RWPE2 (cell line): ENCODE measurements around the gene NOL4.
A peak's percentile ranks its signal among the peaks of the same experiment; 100 is the strongest.

Experiments used
- ATAC-seq: fragments of 200-7000 bp; cut with Tn5 transposase; 3 replicates; pipeline ENCODE4 v1.9.1; 2021; ENCODE audit warnings: low read depth
- DNase-seq: peaks from one replicate; pipeline ENCODE4 v3.0.0-alpha.2; 2020; ENCODE audit warnings: low spot score
- H3K27ac ChIP-seq: fragments of 450-650 bp; 2 replicates; pipeline ENCODE4 v1.5.1; 2017; ENCODE audit warnings: mild to moderate bottlenecking; ENCODE audit not compliant: poor library complexity, severe bottlenecking
- H3K27me3 ChIP-seq: fragments of 250-450 bp; sonication (Bioruptor Pico); 2 replicates; pipeline ENCODE4 v1.5.1; 2021; ENCODE audit warnings: mild to moderate bottlenecking, moderate library complexity; ENCODE audit not compliant: insufficient read depth, poor library complexity, severe bottlenecking
- H3K36me3 ChIP-seq: fragments of 250-450 bp; sonication (Bioruptor Pico); 2 replicates; pipeline ENCODE4 v1.5.1; 2020; ENCODE audit warnings: low read depth, mild to moderate bottlenecking, moderate library complexity
- H3K4me1 ChIP-seq: fragments of 250-450 bp; sonication (Bioruptor Pico); 2 replicates; pipeline ENCODE4 v1.5.1; 2021; ENCODE audit warnings: mild to moderate bottlenecking, moderate library complexity; ENCODE audit not compliant: insufficient read depth, poor library complexity, severe bottlenecking
- H3K4me3 ChIP-seq: fragments of 250-450 bp; sonication (Bioruptor Pico); 2 replicates; pipeline ENCODE4 v1.5.1; 2021; ENCODE audit warnings: mild to moderate bottlenecking, moderate library complexity; ENCODE audit not compliant: severe bottlenecking
- H3K9me3 ChIP-seq: fragments of 250-450 bp; sonication (Bioruptor Pico); 2 replicates; pipeline ENCODE4 v1.5.1; 2021; ENCODE audit warnings: mild to moderate bottlenecking, moderate library complexity; ENCODE audit not compliant: severe bottlenecking
- TF ChIP-seq, protein P1 (sequence below): fragments of 450-650 bp; IDR thresholded peaks from one replicate; pipeline ENCODE4 v1.5.1; 2017; ENCODE audit warnings: mild to moderate bottlenecking, moderate library complexity; ENCODE audit not compliant: poor library complexity, severe bottlenecking

The NOL4 gene

DNA sequence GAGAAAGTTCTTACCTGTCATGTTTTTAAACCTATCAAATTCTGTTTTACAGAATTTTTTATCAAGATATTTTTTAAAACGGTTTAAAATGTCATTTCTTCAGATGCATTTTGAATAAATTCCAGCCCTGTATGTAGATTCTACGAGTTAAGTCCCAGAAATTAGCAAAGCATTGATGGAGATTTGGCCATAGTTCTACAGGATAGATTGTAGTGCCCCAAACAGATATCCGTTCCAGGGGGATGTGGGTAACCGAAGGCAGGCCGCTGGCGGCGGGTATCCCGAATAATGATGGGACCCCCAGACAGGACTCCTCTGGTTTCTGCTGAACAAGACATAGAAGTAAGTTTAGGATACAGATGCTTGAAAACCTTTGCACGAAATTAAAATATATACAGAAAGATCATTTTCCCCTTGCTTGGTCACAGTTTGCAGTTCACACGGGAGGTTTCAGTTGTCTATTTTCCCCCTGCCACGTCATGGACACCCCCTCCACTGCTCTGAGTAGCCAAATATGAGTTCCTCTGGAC, 755 bp downstream of the NOL4 start:
- TF ChIP-seq, protein P1, sequence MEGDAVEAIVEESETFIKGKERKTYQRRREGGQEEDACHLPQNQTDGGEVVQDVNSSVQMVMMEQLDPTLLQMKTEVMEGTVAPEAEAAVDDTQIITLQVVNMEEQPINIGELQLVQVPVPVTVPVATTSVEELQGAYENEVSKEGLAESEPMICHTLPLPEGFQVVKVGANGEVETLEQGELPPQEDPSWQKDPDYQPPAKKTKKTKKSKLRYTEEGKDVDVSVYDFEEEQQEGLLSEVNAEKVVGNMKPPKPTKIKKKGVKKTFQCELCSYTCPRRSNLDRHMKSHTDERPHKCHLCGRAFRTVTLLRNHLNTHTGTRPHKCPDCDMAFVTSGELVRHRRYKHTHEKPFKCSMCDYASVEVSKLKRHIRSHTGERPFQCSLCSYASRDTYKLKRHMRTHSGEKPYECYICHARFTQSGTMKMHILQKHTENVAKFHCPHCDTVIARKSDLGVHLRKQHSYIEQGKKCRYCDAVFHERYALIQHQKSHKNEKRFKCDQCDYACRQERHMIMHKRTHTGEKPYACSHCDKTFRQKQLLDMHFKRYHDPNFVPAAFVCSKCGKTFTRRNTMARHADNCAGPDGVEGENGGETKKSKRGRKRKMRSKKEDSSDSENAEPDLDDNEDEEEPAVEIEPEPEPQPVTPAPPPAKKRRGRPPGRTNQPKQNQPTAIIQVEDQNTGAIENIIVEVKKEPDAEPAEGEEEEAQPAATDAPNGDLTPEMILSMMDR: no peak
- H3K36me3 ChIP-seq: no peaks in the 10 kb centered on the region
- H3K4me3 ChIP-seq: no peak overlapping the region
- H3K4me1 ChIP-seq: no peaks in the 10 kb centered on the region
- DNase-seq (no peak), ATAC-seq (no peak)
- H3K27ac ChIP-seq: no peak overlapping the region
- H3K9me3 ChIP-seq: no peaks in the 10 kb centered on the region
- H3K27me3 ChIP-seq: peaks cover 86% of the 10 kb centered on the region

DNA sequence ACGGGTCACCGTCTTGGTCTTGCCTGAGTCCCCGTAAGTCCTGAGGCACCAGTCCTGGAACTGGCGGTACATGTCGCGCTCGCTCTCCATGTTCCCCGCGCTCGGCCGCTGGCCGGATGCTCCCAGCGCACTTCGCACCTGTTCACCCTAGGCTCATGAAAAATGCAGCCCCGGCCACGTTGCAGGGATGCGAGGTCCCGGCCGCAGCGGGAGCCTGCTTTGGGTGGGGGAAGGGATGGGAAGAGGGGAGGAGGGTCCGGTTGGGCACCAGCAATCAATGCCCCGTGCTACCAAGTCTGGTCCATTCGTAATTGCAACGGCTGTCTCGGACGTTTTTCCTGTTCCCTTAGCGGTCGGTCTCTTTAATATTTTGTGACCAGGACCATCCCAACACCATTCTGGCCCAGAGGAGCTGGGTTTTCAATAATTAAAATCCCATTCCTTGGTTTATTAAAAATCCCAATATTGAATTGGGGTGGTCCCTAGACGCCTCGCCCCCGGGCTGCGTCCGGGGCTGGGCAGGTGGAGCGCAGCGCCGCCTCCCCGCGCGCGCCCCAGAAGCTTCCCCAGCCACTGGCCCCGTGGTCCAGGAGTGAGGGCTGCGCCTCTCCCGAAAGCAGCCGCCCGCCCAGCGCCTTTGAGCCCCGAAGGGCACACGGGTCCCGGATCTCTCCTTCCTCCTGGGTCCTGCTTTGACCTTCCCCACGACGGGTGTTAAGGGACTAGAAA, 1.4 kb downstream of the NOL4 start:
- Histone ChIP-seq H3K4me3 (no peak overlapping the region), H3K27me3 (peaks cover 91% of the 10 kb centered on the region), H3K9me3 (no peaks in the 10 kb centered on the region), H3K4me1 (no peaks in the 10 kb centered on the region), H3K36me3 (no peaks in the 10 kb centered on the region), H3K27ac (no peak overlapping the region)
- DNase-seq: no peak
- TF ChIP-seq, protein P1: no peak
- ATAC-seq: no peak

DNA sequence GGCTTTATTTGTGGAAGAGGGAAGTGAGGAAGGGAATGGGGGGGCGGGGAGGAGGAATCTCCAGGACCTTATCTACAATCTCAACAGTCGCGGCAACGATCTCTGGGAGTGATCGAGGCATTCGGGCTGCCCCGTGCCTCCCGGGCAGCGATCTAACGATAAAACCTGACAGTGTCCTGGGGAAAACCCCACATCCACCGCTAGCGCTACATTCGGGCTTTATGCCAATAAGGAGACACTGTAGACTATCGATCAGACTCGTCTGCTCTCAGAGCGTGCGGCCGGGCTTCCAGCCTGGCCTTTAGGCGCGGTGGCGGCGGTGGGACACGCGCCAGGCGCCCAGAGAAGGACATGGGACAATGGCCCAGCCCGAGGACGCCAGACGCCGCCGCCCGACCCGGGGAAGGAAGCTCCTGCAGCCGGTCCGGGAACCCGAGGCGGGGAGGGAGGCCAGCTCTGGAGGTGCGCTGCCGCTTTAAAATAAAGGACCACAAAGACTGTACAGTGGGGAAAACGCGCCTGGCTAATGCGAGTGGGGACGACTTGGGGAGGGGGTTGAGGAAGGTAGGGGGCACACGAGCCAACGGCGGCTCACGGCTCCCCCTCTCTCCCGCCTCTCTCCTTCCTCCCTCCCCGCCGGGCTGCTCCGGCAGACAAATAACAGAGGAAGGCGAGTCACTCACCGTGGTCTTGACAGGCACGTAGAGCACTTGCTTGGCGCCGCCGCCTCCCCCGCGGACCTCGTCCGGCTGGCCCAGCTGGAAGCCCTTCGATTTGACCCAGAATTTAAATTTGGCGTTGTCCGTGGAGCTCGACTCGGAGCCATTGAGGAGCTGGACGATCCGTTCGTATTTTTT, 2.2 kb downstream of the NOL4 start:
- Histone ChIP-seq H3K27ac (no peak overlapping the region), H3K27me3 (peaks cover 89% of the 10 kb centered on the region), H3K4me1 (no peaks in the 10 kb centered on the region), H3K9me3 (no peaks in the 10 kb centered on the region), H3K4me3 (no peak overlapping the region), H3K36me3 (no peaks in the 10 kb centered on the region)
- DNase-seq (no peak), ATAC-seq (peak; percentile 44)
- TF ChIP-seq, protein P1: no peak

DNA sequence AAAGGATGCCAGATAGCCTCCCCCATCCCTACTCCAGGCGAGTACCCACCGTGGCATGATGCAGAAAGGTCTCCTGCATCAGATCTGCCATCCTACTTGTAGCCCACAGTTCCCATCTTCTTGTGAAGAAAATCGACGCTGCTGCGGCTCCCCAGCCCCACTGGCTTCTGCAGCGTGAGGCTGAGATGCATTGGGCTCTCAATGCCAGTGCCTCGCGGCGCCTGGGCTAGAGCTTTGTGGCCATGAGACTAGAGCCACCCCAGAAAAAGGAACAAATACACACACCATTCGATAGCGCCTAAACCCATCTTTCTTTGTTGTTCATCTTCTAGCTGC, 2.8 kb downstream of the NOL4 start:
- ATAC-seq: no peak
- Histone ChIP-seq H3K27me3 (peaks cover 87% of the 10 kb centered on the region), H3K9me3 (no peaks in the 10 kb centered on the region), H3K4me3 (no peak overlapping the region), H3K36me3 (no peaks in the 10 kb centered on the region), H3K4me1 (no peaks in the 10 kb centered on the region), H3K27ac (no peak overlapping the region)
- TF ChIP-seq, protein P1: no peak
- DNase-seq: no peak
